ENCODE results near the gene GPR39.

DNA sequence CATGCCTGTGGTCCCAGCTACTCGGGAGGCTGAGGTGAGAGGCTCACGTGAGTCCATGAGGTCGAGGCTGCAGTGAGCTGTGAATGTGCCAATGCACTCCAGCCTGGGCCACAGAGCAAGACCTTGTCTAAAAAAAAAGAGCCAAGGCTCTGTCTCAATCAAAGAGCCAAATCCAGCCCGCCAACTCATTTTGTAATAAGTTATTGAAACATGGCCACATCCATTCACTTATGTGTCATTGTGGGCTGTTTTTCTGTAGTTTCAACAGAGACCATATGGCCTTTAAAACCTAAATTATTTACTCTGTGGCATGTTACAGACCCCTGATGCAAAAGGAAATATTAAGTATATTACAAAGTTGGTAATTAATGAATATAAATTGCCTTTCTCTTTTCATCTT lies 60.8 kb downstream of the GPR39 start:
- TF ChIP-seq, protein P1, sequence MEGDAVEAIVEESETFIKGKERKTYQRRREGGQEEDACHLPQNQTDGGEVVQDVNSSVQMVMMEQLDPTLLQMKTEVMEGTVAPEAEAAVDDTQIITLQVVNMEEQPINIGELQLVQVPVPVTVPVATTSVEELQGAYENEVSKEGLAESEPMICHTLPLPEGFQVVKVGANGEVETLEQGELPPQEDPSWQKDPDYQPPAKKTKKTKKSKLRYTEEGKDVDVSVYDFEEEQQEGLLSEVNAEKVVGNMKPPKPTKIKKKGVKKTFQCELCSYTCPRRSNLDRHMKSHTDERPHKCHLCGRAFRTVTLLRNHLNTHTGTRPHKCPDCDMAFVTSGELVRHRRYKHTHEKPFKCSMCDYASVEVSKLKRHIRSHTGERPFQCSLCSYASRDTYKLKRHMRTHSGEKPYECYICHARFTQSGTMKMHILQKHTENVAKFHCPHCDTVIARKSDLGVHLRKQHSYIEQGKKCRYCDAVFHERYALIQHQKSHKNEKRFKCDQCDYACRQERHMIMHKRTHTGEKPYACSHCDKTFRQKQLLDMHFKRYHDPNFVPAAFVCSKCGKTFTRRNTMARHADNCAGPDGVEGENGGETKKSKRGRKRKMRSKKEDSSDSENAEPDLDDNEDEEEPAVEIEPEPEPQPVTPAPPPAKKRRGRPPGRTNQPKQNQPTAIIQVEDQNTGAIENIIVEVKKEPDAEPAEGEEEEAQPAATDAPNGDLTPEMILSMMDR (conservative IDR thresholded peaks at IDR 0.05; ENCODE audit: low read length) = no peak
- no peak for TF ChIP-seq EZH2phosphoT487 (IDR thresholded peaks at IDR 0.05; ENCODE audit: borderline replicate concordance, low read depth, low read length)
